Measurements from ENCODE around the gene CTNNA3. TPM values are rescaled to one million over a fixed set of nuclear protein-coding genes. Genes with fewer than 3 reads are reported as not detected.

Gene CTNNA3
- total and polyA plus RNA-seq, 2 of the 4 experiments (the other 2 are of a cell fraction), result 0.19 to 0.90 TPM

DNA sequence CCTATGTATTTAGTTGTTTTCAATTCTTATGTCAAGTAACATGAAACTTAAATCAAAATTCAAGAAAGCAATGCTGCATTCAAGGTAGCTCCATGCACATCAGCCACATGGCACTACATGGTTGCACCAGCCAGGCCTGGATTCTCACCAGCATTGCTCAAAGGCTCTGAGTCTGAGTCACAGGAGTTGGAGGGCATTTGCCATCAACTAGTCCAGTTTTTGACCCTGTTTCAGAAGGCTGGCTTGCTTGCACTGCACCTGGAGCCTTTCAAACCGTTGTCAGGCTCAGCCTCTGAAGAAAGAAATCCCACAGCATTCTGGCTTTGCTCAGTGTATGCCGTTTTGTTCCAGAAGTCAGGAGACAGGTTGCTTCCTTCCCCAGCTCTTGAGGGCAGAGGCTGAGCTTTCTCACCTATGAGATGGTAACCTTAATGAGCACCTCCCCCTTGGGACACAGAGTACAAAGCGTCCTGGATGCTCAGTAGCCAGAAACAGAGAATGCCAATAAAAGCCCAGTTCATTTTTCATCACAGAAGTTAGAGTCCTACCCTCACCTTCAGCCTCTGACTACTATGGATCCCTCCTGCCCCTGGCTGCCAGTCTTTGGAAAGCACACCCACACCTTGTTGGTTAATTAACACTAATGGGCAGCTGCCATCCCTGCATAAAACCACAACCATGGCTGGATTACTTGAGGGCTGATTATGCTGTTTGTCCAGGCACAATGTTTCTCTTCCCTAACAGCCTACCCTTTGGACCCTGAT is 1058.5 kb downstream of the CTNNA3 start:
- Histone ChIP-seq H3K14ac (replicated peaks; ENCODE audit: low read depth, low read length) (no peak overlapping the region), H2BK5ac (ENCODE audit: low read depth, low read length, poor library complexity, severe bottlenecking) (no peak overlapping the region), H3K9me1 (ENCODE audit: insufficient read depth, low read length) (no peaks in the 10 kb centered on the region), H3K4me1 (ENCODE audit: control insufficient read depth, insufficient read depth, low read length) (no peaks in the 10 kb centered on the region), H4K5ac (ENCODE audit: low read depth, low read length) (no peak overlapping the region), H4K91ac (ENCODE audit: insufficient read depth, low read depth, low read length) (no peak overlapping the region), H3K56ac (ENCODE audit: extremely low read depth, insufficient read depth, low read length) (no peak overlapping the region), H2AK5ac (ENCODE audit: low read depth, low read length) (no peak overlapping the region), H2BK15ac (ENCODE audit: low read depth, low read length) (no peak overlapping the region), H3K9ac (ENCODE audit: low read depth, low read length) (no peak overlapping the region), H3K36me3 (ENCODE audit: control insufficient read depth, insufficient read depth, low read length) (no peaks in the 10 kb centered on the region), H3K18ac (ENCODE audit: low read depth, low read length) (no peak overlapping the region), H3K27me3 (ENCODE audit: control insufficient read depth, insufficient read depth, low read length) (no peaks in the 10 kb centered on the region), H3K4me3 (ENCODE audit: insufficient read depth, low read depth, low read length) (no peak overlapping the region), H3K79me1 (ENCODE audit: low read depth in 1 of 2, low read length in 2 of 2) (no peaks in the 10 kb centered on the region), H2BK120ac (ENCODE audit: low read depth, low read length) (no peak overlapping the region; the same call in 1 of the 2 replicates), H3K9me3 (ENCODE audit: control insufficient read depth, insufficient read depth, low read length) (no peaks in the 10 kb centered on the region), H2BK20ac (ENCODE audit: low read depth, low read length) (peak overlapping the region; percentile 36; the same call in 1 of the 2 replicates), H4K20me1 (ENCODE audit: insufficient read depth, low read length) (no peaks in the 10 kb centered on the region), H3K23ac (ENCODE audit: low read depth, low read length) (no peak overlapping the region), H3K4me2 (ENCODE audit: low read depth, low read length) (no peak overlapping the region), H2AFZ (replicated peaks; ENCODE audit: low read length, poor library complexity) (peak overlapping the region; percentile 51), H3K4ac (ENCODE audit: low read depth, low read length) (no peak overlapping the region), H2AK9ac (replicated peaks; ENCODE audit: low read depth, low read length, poor library complexity) (peak overlapping the region; percentile 78), H4K8ac (ENCODE audit: low read depth in 2 of 2, low read length in 2 of 2) (no peak overlapping the region), H3K27ac (ENCODE audit: insufficient read depth, low read length) (no peak overlapping the region)
- CTCF ChIA-PET, result no interaction called here
- no TSS peak for BruUV-seq (replicated peaks)
- 63% methylated on average over 1 of the region's 3 CpGs; no CpG with 5 or more reads in 1 of the 2 experiments for WGBS, 2 experiments (ENCODE audit: extremely low coverage in 2 of 2, insufficient read length in 1 of 2)
- in situ Hi-C loops (cut with MboI; ENCODE audit: low sequenced_read_pairs), result no loop called here
- POLR2A ChIA-PET (ENCODE audit: unreplicated experiment), result interaction anchor here (0.6 kb wide), 1 partner anchor 113 kb away, joined by 3 read pairs; no protein-coding TSS in a partner anchor
- DNase-seq (no peak), ATAC-seq (ENCODE audit: low read depth) (peak; percentile 48; the same call in 1 of the 2 replicates)
- dilution Hi-C loops (cut with HindIII; ENCODE audit: low sequenced_read_pairs, unreplicated experiment), result no loop called here
- TF ChIP-seq BHLHE40 (IDR thresholded peaks at IDR 0.05; ENCODE audit: low read depth, low read length) (no peak), POLR2A (IDR thresholded peaks at IDR 0.05; ENCODE audit: low read depth, low read length) (no peak), SMC3 (IDR thresholded peaks at IDR 0.05; ENCODE audit: low read depth, low read length) (no peak), NFE2L2 (IDR thresholded peaks at IDR 0.05; ENCODE audit: low read depth, low read length) (no peak), RFX5 (IDR thresholded peaks at IDR 0.05; ENCODE audit: low read depth, low read length) (no peak), MAZ (IDR thresholded peaks at IDR 0.05; ENCODE audit: borderline replicate concordance, low read depth, low read length) (no peak), MAFK (IDR thresholded peaks at IDR 0.05; ENCODE audit: low read depth, low read length) (no peak), RCOR1 (IDR thresholded peaks at IDR 0.05; ENCODE audit: insufficient replicate concordance, low read length) (no peak), RAD21 (IDR thresholded peaks at IDR 0.05; ENCODE audit: low read length) (no peak)
- TF ChIP-seq, protein P1, sequence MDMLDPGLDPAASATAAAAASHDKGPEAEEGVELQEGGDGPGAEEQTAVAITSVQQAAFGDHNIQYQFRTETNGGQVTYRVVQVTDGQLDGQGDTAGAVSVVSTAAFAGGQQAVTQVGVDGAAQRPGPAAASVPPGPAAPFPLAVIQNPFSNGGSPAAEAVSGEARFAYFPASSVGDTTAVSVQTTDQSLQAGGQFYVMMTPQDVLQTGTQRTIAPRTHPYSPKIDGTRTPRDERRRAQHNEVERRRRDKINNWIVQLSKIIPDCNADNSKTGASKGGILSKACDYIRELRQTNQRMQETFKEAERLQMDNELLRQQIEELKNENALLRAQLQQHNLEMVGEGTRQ (IDR thresholded peaks at IDR 0.05; ENCODE audit: low read depth, low read length), result no peak
- TF ChIP-seq, protein P2, sequence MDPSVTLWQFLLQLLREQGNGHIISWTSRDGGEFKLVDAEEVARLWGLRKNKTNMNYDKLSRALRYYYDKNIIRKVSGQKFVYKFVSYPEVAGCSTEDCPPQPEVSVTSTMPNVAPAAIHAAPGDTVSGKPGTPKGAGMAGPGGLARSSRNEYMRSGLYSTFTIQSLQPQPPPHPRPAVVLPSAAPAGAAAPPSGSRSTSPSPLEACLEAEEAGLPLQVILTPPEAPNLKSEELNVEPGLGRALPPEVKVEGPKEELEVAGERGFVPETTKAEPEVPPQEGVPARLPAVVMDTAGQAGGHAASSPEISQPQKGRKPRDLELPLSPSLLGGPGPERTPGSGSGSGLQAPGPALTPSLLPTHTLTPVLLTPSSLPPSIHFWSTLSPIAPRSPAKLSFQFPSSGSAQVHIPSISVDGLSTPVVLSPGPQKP (IDR thresholded peaks at IDR 0.05; ENCODE audit: borderline replicate concordance, low read depth, low read length), result no peak
- intact Hi-C loops (cut with micrococcal nuclease), result no loop called here
